ENCODE measurements around the gene GATC.

GATC gene

DNA sequence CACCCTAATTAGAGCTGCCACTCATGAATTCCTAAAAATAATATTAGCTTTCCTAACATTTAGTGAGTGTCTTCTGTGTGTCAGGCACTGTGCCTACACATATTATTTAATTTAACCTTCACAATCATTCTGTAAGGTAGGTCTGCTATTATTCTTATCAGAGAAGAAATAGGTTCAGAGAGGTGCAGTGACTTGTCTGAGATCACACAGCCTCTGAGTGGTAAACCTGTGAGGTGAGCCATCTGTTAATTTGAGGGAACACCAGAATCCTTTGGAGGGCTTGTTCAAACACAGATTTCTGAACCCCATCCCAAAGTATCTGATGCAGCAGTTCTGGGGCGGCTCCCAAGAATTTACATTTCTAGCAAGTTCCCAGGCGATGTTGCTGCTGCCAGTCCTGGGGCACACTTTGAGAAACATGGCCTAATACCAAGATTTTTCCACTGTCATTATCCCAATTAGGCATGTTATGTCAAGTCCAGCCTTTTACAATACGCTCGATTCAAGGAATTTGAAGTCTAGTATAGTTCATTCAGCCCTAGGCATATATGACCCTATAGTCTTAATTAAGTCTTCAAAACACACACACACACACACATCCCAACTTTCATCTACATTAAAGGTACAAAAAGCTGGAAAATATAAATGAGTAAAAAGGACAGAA is 28.2 kb upstream of the GATC start:
- no peaks in the 10 kb centered on the region for H3K4me1 ChIP-seq (ENCODE audit: control extremely low read depth in 1 of 4, control insufficient read depth in 4 of 4, insufficient read depth in 4 of 4, low read length in 3 of 4)
- DNase-seq: no peak
- H3K9me3 ChIP-seq (ENCODE audit: control extremely low read depth in 1 of 5, control insufficient read depth in 4 of 5, insufficient read depth in 2 of 5, low read depth in 1 of 5, low read length in 4 of 5): no peaks in the 10 kb centered on the region
- no peak overlapping the region for H3K27ac ChIP-seq (ENCODE audit: insufficient read depth in 1 of 2, low read depth in 1 of 2, low read length in 2 of 2, poor library complexity in 1 of 2, severe bottlenecking in 2 of 2)
- peaks cover 0 to 2% (median 0%) of the 10 kb centered on the region in 5 experiments for H3K27me3 ChIP-seq (replicated peaks in 2 of 5; ENCODE audit: control insufficient read depth in 4 of 5, insufficient read depth in 5 of 5, low read length in 4 of 5)
- CTCF ChIA-PET: interaction anchor here (0.7 to 1.4 kb wide), 4 partner anchors 10 to 24 kb away, joined by 3 to 5 read pairs (median 4); no protein-coding TSS in a partner anchor
- H3K36me3 ChIP-seq (ENCODE audit: control insufficient read depth in 4 of 4, insufficient read depth in 4 of 4, low read length in 3 of 4): no peaks in the 10 kb centered on the region
- no peak overlapping the region for H3K4me3 ChIP-seq (ENCODE audit: control insufficient read depth in 1 of 7, extremely low read depth in 1 of 7, insufficient read depth in 4 of 7, low read depth in 2 of 7, low read length in 6 of 7)
- 100% methylated on average over 4 of the region's 4 CpGs for WGBS (ENCODE audit: insufficient coverage)
- POLR2A ChIA-PET: interaction anchor here (0.6 kb wide), 1 partner anchor 65 kb away, joined by 3 read pairs; no protein-coding TSS in a partner anchor

DNA sequence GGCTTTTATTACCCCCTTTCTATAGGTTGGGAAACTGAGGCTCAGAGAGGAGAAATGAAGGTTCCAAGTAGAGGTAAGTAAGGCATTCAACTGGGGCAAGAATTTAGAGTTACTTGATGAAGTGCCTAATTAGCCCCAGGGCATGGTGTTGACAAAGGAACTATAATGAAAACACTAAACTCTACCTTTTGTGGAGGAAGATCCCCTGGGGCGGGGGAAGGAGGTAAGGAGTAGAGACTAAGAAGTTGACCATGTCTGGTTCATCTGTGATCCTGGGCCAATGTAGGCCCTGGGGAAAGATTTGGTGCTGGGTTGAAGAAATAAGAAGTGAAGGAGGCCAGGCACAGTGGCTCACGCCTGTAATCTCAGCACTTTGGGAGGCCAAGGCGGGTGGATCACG is 24.5 kb upstream of the GATC start:
- CTCF ChIA-PET: interaction anchor here (1.7 kb wide), 1 partner anchor 66 kb away, joined by 3 read pairs; no protein-coding TSS in a partner anchor

DNA sequence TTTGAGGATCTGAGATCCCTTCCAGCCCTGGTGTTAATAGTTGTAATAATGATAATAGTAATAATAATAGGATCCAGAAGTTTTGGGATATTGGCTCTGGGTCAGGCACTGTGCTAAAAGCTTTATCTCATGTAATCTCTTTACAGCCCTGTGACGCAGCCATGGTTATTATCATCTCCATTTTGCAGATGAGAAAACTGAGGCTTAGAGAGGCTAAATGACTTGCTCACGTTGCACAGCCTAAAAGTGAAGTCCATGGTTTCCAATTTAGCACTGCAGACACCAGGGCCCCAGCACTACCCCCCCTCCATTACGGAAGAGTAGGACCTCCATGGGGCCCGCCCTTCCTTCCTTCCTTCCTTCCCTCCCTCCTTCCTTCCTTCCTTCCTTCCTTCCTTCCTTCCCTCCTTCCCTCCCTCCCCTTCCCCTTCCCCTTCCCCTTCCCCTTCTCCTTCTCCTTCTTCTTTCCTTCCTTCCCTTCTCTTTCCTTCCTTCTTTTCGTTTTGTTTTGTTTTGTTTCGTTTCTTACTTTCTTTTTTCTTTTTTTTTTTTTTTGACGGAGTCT is 23.3 kb upstream of the GATC start:
- 68% methylated on average over 5 of the region's 7 CpGs for WGBS (ENCODE audit: insufficient coverage)
- CTCF ChIA-PET: interaction anchor here (1.0 kb wide), 1 partner anchor 46 kb away, joined by 3 read pairs; no protein-coding TSS in a partner anchor

More for the DNA sequence above, 24.5 kb upstream of the GATC start:
- DNase-seq: no peak
- Histone ChIP-seq H3K4me1 (ENCODE audit: control extremely low read depth in 1 of 4, control insufficient read depth in 4 of 4, insufficient read depth in 4 of 4, low read length in 3 of 4) (no peaks in the 10 kb centered on the region), H3K27me3 (replicated peaks in 2 of 5; ENCODE audit: control insufficient read depth in 4 of 5, insufficient read depth in 5 of 5, low read length in 4 of 5) (peaks cover 0 to 5% (median 0%) of the 10 kb centered on the region in 5 experiments), H3K27ac (ENCODE audit: insufficient read depth in 1 of 2, low read depth in 1 of 2, low read length in 2 of 2, poor library complexity in 1 of 2, severe bottlenecking in 2 of 2) (no peak overlapping the region), H3K9me3 (ENCODE audit: control extremely low read depth in 1 of 5, control insufficient read depth in 4 of 5, insufficient read depth in 2 of 5, low read depth in 1 of 5, low read length in 4 of 5) (no peaks in the 10 kb centered on the region), H3K4me3 (ENCODE audit: control insufficient read depth in 1 of 7, extremely low read depth in 1 of 7, insufficient read depth in 4 of 7, low read depth in 2 of 7, low read length in 6 of 7) (no peak overlapping the region), H3K36me3 (ENCODE audit: control insufficient read depth in 4 of 4, insufficient read depth in 4 of 4, low read length in 3 of 4) (no peaks in the 10 kb centered on the region)
- 86% methylated on average over 3 of the region's 4 CpGs for WGBS (ENCODE audit: insufficient coverage)
- POLR2A ChIA-PET: no interaction called here

DNA sequence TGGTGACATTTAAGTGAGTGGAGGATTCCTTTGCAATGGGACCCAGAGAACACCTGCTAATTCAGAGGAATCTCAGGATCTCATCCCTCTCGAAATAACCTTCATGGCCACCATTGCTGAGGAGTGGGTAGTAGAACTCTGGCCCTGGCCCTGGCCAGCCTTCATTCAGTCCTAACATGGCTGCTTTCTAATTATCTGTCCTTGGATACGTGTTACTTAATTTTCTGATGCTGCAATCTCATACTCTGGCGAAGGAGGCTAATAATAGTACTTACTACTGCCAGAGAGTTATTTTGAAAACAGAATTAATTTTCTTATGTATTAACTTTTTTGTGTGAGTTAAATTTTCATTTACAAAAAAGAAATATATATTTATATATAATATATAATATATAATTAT is 20.4 kb upstream of the GATC start:
- no peaks in the 10 kb centered on the region for H3K4me1 ChIP-seq (ENCODE audit: control extremely low read depth in 1 of 4, control insufficient read depth in 4 of 4, insufficient read depth in 4 of 4, low read length in 3 of 4)
- CTCF ChIA-PET: interaction anchor here (1.2 kb wide), 1 partner anchor 136 kb away, joined by 3 read pairs; no protein-coding TSS in a partner anchor
- peaks cover 0 to 7% (median 3%) of the 10 kb centered on the region in 5 experiments for H3K27me3 ChIP-seq (replicated peaks in 2 of 5; ENCODE audit: control insufficient read depth in 4 of 5, insufficient read depth in 5 of 5, low read length in 4 of 5)
- no peaks in the 10 kb centered on the region for H3K9me3 ChIP-seq (ENCODE audit: control extremely low read depth in 1 of 5, control insufficient read depth in 4 of 5, insufficient read depth in 2 of 5, low read depth in 1 of 5, low read length in 4 of 5)
- H3K4me3 ChIP-seq (ENCODE audit: control insufficient read depth in 1 of 7, extremely low read depth in 1 of 7, insufficient read depth in 4 of 7, low read depth in 2 of 7, low read length in 6 of 7): no peak overlapping the region
- no peak for DNase-seq
- WGBS (ENCODE audit: insufficient coverage): 100% methylated on average over 2 of the region's 3 CpGs
- H3K36me3 ChIP-seq (ENCODE audit: control insufficient read depth in 4 of 4, insufficient read depth in 4 of 4, low read length in 3 of 4): no peaks in the 10 kb centered on the region
- H3K27ac ChIP-seq (ENCODE audit: insufficient read depth in 1 of 2, low read depth in 1 of 2, low read length in 2 of 2, poor library complexity in 1 of 2, severe bottlenecking in 2 of 2): no peak overlapping the region
- POLR2A ChIA-PET: no interaction called here

More for the DNA sequence above, 23.3 kb upstream of the GATC start:
- H3K4me1 ChIP-seq (ENCODE audit: control extremely low read depth in 1 of 4, control insufficient read depth in 4 of 4, insufficient read depth in 4 of 4, low read length in 3 of 4): no peaks in the 10 kb centered on the region
- H3K36me3 ChIP-seq (ENCODE audit: control insufficient read depth in 4 of 4, insufficient read depth in 4 of 4, low read length in 3 of 4): no peaks in the 10 kb centered on the region
- H3K4me3 ChIP-seq (ENCODE audit: control insufficient read depth in 1 of 7, extremely low read depth in 1 of 7, insufficient read depth in 4 of 7, low read depth in 2 of 7, low read length in 6 of 7): no peak overlapping the region
- H3K27ac ChIP-seq (ENCODE audit: insufficient read depth in 1 of 2, low read depth in 1 of 2, low read length in 2 of 2, poor library complexity in 1 of 2, severe bottlenecking in 2 of 2): no peak overlapping the region
- no peak for DNase-seq
- POLR2A ChIA-PET: no interaction called here
- H3K9me3 ChIP-seq (ENCODE audit: control extremely low read depth in 1 of 5, control insufficient read depth in 4 of 5, insufficient read depth in 2 of 5, low read depth in 1 of 5, low read length in 4 of 5): no peaks in the 10 kb centered on the region
- peaks cover 0 to 5% (median 0%) of the 10 kb centered on the region in 5 experiments for H3K27me3 ChIP-seq (replicated peaks in 2 of 5; ENCODE audit: control insufficient read depth in 4 of 5, insufficient read depth in 5 of 5, low read length in 4 of 5)

DNA sequence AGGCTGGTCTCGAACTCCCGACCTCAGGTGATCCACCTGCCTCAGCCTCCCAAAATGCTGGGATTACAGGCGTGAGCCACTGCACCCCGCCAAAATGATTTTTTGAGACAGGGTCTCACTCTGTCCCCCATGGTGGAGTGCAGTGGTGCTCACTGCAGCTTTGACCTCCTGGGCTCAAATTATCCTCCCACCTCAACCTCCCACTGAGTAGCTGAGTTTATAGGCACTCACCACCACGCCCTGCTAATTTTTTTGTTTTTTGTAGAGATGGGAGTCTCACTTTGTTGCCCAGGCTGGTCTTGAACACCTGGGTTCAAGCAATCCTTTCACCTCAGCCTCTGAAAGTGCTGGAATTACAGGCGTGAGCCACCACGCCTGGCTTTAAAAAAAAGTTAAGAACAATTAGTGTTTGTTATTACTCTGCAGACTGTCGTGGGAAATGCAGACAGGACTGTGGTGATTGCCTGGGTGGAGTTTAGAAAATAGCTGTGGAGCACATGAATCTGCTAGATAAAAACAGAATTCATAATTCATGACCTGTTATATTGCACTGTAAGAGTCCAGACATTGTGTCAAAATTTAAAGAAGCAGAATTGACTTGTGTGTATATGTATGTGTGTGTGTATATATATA is 17.5 kb upstream of the GATC start:
- H3K27ac ChIP-seq (ENCODE audit: insufficient read depth in 1 of 2, low read depth in 1 of 2, low read length in 2 of 2, poor library complexity in 1 of 2, severe bottlenecking in 2 of 2): no peak overlapping the region
- no peaks in the 10 kb centered on the region for H3K9me3 ChIP-seq (ENCODE audit: control extremely low read depth in 1 of 5, control insufficient read depth in 4 of 5, insufficient read depth in 2 of 5, low read depth in 1 of 5, low read length in 4 of 5)
- H3K36me3 ChIP-seq (ENCODE audit: control insufficient read depth in 4 of 4, insufficient read depth in 4 of 4, low read length in 3 of 4): no peaks in the 10 kb centered on the region
- H3K4me3 ChIP-seq (ENCODE audit: control insufficient read depth in 1 of 7, extremely low read depth in 1 of 7, insufficient read depth in 4 of 7, low read depth in 2 of 7, low read length in 6 of 7): no peak overlapping the region
- DNase-seq: no peak
- no peaks in the 10 kb centered on the region for H3K4me1 ChIP-seq (ENCODE audit: control extremely low read depth in 1 of 4, control insufficient read depth in 4 of 4, insufficient read depth in 4 of 4, low read length in 3 of 4)
- ChIA-PET CTCF (interaction anchor here (0.8 to 4.2 kb wide), 16 partner anchors 9 to 101 kb away, joined by 3 to 20 read pairs (median 5); partner anchors contain the start of genes COX6A1 and PLA2G1B), POLR2A (no interaction called here)
- peaks cover 0 to 7% (median 3%) of the 10 kb centered on the region in 5 experiments for H3K27me3 ChIP-seq (replicated peaks in 2 of 5; ENCODE audit: control insufficient read depth in 4 of 5, insufficient read depth in 5 of 5, low read length in 4 of 5)
- WGBS (ENCODE audit: insufficient coverage): 76% methylated on average over 7 of the region's 8 CpGs

DNA sequence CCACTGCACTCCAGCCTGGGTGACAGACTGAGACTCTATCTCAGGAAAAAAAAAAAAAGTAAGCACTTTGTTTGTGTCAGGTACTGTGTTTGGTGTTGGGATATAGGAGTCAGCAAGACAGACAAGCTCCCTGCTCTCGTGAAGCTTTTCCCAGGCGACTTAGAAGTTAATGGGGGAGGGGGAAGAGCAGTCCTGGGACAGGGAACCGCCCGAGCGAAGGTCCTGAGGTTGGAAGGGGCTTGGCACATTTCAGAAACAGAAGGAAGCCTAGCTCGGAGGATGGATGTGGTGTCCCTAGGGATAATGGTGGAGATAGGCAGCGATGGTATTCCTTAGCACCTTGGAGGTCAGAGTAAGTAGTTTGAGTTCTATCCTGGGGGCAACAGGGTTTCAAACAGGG is 16.9 kb upstream of the GATC start:
- Histone ChIP-seq H3K4me1 (ENCODE audit: control extremely low read depth in 1 of 4, control insufficient read depth in 4 of 4, insufficient read depth in 4 of 4, low read length in 3 of 4) (no peaks in the 10 kb centered on the region), H3K4me3 (ENCODE audit: control insufficient read depth in 1 of 7, extremely low read depth in 1 of 7, insufficient read depth in 4 of 7, low read depth in 2 of 7, low read length in 6 of 7) (no peak overlapping the region), H3K27me3 (replicated peaks in 2 of 5; ENCODE audit: control insufficient read depth in 4 of 5, insufficient read depth in 5 of 5, low read length in 4 of 5) (peaks cover 0 to 7% (median 3%) of the 10 kb centered on the region in 5 experiments), H3K9me3 (ENCODE audit: control extremely low read depth in 1 of 5, control insufficient read depth in 4 of 5, insufficient read depth in 2 of 5, low read depth in 1 of 5, low read length in 4 of 5) (no peaks in the 10 kb centered on the region), H3K27ac (ENCODE audit: insufficient read depth in 1 of 2, low read depth in 1 of 2, low read length in 2 of 2, poor library complexity in 1 of 2, severe bottlenecking in 2 of 2) (no peak overlapping the region), H3K36me3 (ENCODE audit: control insufficient read depth in 4 of 4, insufficient read depth in 4 of 4, low read length in 3 of 4) (no peaks in the 10 kb centered on the region)
- ChIA-PET POLR2A (interaction anchor here (0.6 kb wide), 1 partner anchor 127 kb away, joined by 6 read pairs; no protein-coding TSS in a partner anchor), CTCF (interaction anchor here (1.0 to 4.2 kb wide), 12 partner anchors 11 to 77 kb away, joined by 3 to 20 read pairs (median 6); no protein-coding TSS in a partner anchor)
- 86% methylated on average over 6 of the region's 7 CpGs for WGBS (ENCODE audit: insufficient coverage)
- DNase-seq: no peak

All from common myeloid progenitor, CD34-positive (primary cell).